PC-9 (cell line): ENCODE data around the gene ZNF618.

Experiments used
- EZH2 ChIP-seq: fragments of 200-600 bp; sonication (generic); IDR thresholded peaks from 2 replicates; pipeline ENCODE4 v1.8.0; 2017; ENCODE audit warnings: antibody characterized with exemption, low read depth
- TF ChIP-seq, protein P1 (sequence below): fragments of 200-600 bp; sonication (generic); conservative IDR thresholded peaks from 2 replicates; pipeline ENCODE4 v1.6.1; 2017; ENCODE audit warnings: mixed run types, antibody characterized with exemption, mild to moderate bottlenecking, moderate library complexity

DNA sequence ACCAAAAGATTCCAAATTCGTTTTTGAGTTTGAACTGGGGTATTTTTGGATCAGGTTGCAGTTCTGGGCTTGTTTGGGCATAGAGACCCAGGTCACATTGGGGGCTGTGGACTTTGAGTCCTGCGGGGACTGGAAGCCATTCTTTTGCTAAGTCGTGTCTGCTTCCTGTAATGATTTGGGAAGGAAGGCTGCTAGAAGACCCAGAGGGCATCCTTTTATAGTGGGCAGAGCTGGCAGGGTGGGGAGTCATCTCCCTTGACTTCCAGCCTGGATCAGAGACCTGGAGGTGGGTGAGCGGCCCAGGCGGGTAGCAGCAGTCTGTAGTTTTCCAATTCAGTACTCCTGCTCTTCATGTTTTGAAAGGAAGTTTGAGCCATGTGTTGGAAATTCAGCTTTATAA is 11.3 kb downstream of the ZNF618 start:
- TF ChIP-seq, protein P1, sequence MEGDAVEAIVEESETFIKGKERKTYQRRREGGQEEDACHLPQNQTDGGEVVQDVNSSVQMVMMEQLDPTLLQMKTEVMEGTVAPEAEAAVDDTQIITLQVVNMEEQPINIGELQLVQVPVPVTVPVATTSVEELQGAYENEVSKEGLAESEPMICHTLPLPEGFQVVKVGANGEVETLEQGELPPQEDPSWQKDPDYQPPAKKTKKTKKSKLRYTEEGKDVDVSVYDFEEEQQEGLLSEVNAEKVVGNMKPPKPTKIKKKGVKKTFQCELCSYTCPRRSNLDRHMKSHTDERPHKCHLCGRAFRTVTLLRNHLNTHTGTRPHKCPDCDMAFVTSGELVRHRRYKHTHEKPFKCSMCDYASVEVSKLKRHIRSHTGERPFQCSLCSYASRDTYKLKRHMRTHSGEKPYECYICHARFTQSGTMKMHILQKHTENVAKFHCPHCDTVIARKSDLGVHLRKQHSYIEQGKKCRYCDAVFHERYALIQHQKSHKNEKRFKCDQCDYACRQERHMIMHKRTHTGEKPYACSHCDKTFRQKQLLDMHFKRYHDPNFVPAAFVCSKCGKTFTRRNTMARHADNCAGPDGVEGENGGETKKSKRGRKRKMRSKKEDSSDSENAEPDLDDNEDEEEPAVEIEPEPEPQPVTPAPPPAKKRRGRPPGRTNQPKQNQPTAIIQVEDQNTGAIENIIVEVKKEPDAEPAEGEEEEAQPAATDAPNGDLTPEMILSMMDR: no peak
- no peak for TF ChIP-seq EZH2
